ENCODE data around the gene MYRFL.

Gene MYRFL

DNA sequence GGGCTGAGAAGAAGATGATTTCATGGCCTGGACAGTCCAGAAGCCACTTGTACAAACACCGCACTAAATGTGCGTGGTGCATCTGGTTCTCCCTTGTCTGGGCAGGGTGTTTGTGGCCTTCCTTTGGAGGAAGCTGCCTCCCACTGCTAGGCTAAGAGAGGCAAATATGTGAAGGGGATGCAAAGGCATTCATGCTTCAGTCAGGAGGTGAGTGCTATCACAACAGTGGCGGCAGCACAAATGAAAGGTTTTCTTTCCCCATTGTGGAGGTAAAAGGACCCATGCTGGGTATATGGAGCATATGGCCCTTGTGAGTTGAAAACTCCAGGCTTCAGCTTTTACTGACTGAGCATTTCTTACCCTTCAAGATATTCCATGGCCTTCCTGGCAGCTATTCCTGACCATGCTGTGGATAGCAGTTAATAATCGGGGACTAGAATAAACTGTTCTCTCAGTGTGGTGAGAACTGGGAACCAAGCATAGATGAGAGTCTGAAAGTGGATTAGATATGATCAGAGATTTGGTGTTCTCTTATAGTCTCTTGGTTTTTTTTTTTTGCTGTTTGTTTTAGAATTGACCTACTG, 69.9 kb downstream of the MYRFL start:
- Histone ChIP-seq H3K4me2 (ENCODE audit: insufficient read depth, low read length) (no peak overlapping the region), H3K9ac (ENCODE audit: low read depth, low read length) (no peak overlapping the region), H3K4me3 (ENCODE audit: low read depth in 1 of 2, low read length in 2 of 2) (no peak overlapping the region), H3K36me3 (ENCODE audit: insufficient read depth, low read length) (no peaks in the 10 kb centered on the region), H3K79me2 (ENCODE audit: insufficient read depth, low read length) (no peaks in the 10 kb centered on the region), H3K27ac (ENCODE audit: low read length) (no peak overlapping the region), H3K9me3 (ENCODE audit: insufficient read depth, low read length, severe bottlenecking) (no peaks in the 10 kb centered on the region), H3K4me1 (ENCODE audit: insufficient read depth, low read length) (no peaks in the 10 kb centered on the region), H3K27me3 (ENCODE audit: insufficient read depth, low read length, poor library complexity) (no peaks in the 10 kb centered on the region), H4K20me1 (ENCODE audit: insufficient read depth, low read length) (no peaks in the 10 kb centered on the region), H2AFZ (ENCODE audit: low read depth, low read length) (no peak overlapping the region)
- ATAC-seq (ENCODE audit: insufficient read depth, low read depth) = no peak
- no peak for DNase-seq
- TF ChIP-seq, protein P1, sequence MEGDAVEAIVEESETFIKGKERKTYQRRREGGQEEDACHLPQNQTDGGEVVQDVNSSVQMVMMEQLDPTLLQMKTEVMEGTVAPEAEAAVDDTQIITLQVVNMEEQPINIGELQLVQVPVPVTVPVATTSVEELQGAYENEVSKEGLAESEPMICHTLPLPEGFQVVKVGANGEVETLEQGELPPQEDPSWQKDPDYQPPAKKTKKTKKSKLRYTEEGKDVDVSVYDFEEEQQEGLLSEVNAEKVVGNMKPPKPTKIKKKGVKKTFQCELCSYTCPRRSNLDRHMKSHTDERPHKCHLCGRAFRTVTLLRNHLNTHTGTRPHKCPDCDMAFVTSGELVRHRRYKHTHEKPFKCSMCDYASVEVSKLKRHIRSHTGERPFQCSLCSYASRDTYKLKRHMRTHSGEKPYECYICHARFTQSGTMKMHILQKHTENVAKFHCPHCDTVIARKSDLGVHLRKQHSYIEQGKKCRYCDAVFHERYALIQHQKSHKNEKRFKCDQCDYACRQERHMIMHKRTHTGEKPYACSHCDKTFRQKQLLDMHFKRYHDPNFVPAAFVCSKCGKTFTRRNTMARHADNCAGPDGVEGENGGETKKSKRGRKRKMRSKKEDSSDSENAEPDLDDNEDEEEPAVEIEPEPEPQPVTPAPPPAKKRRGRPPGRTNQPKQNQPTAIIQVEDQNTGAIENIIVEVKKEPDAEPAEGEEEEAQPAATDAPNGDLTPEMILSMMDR (IDR thresholded peaks at IDR 0.05; ENCODE audit: borderline replicate concordance, extremely low read depth, low read length, poor library complexity, severe bottlenecking) = no peak
- TF ChIP-seq EZH2 (IDR thresholded peaks at IDR 0.05; ENCODE audit: borderline replicate concordance, low read depth, low read length, severe bottlenecking) = no peak

DNA sequence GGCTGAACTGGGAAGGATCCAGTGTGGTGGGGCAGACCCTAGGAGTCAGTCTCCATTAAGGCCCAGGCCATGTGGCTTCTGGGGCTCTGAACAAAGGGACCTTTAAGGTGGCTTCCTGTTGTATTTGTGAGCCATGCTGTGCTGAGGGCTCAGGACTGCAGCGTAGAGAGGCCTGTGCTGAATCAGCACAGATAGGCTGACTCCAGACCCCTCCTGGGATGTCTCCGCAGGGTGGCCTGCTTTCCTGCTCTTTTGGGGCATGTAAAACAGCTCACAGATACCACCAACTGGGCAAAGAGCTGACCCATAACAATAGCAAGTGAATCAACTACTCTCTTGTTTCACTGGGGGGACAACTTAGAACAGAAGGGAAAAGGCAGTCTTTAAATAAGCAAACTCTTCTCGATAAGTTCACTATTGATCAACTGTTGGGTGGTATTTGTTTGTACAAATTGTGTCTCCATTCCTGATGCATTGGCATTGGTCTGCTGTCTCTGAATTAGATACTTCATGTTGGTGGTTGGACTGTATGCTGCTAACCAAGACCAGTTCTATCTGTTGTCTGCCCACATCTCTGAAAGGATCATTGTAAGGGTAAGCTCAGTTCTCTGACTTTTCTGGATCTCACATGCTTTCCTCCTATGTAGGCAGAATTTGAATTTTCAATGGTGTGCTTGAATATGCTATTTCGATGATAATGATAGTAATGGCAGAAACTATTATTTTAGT, 71.8 kb downstream of the MYRFL start:
- Histone ChIP-seq H3K79me2 (ENCODE audit: insufficient read depth, low read length) (no peaks in the 10 kb centered on the region), H4K20me1 (ENCODE audit: insufficient read depth, low read length) (no peaks in the 10 kb centered on the region), H3K4me1 (ENCODE audit: insufficient read depth, low read length) (no peaks in the 10 kb centered on the region), H3K36me3 (ENCODE audit: insufficient read depth, low read length) (no peaks in the 10 kb centered on the region), H3K27ac (ENCODE audit: low read length) (no peak overlapping the region), H3K27me3 (ENCODE audit: insufficient read depth, low read length, poor library complexity) (no peaks in the 10 kb centered on the region), H2AFZ (ENCODE audit: low read depth, low read length) (no peak overlapping the region), H3K4me2 (ENCODE audit: insufficient read depth, low read length) (no peak overlapping the region), H3K4me3 (ENCODE audit: low read depth in 1 of 2, low read length in 2 of 2) (no peak overlapping the region), H3K9ac (ENCODE audit: low read depth, low read length) (no peak overlapping the region), H3K9me3 (ENCODE audit: insufficient read depth, low read length, severe bottlenecking) (no peaks in the 10 kb centered on the region)
- no peak for DNase-seq
- TF ChIP-seq, protein P1 (IDR thresholded peaks at IDR 0.05; ENCODE audit: borderline replicate concordance, extremely low read depth, low read length, poor library complexity, severe bottlenecking) = no peak
- no peak for TF ChIP-seq EZH2 (IDR thresholded peaks at IDR 0.05; ENCODE audit: borderline replicate concordance, low read depth, low read length, severe bottlenecking)
- no peak for ATAC-seq (ENCODE audit: insufficient read depth, low read depth)

DNA sequence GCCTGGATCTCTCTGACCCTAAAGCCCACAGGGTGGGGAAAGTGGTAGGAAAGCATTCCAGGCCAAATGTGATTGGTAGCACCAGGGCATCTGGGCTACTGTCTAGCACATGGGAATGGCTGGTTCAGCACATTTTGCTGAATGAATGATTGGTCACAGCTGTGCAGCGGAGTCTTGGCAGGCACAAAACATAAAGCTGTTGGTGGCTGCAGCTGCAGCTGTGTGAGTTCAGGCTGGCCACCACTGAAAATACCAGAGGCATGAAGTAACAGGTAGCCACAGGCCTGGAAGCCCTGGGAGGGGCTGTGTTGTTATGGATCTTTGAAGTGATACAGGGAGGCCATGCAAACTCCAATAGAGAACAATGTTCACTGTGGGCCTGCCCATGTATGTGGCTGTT, 72.7 kb downstream of the MYRFL start:
- no peak overlapping the region for H3K4me3 ChIP-seq (ENCODE audit: low read depth in 1 of 2, low read length in 2 of 2)
- no peak overlapping the region for H3K27ac ChIP-seq (ENCODE audit: low read length)
- DNase-seq = no peak
- no peaks in the 10 kb centered on the region for H3K79me2 ChIP-seq (ENCODE audit: insufficient read depth, low read length)
- H3K36me3 ChIP-seq (ENCODE audit: insufficient read depth, low read length) = no peaks in the 10 kb centered on the region
- no peak overlapping the region for H3K9ac ChIP-seq (ENCODE audit: low read depth, low read length)
- no peaks in the 10 kb centered on the region for H3K9me3 ChIP-seq (ENCODE audit: insufficient read depth, low read length, severe bottlenecking)
- no peaks in the 10 kb centered on the region for H3K27me3 ChIP-seq (ENCODE audit: insufficient read depth, low read length, poor library complexity)
- H2AFZ ChIP-seq (ENCODE audit: low read depth, low read length) = no peak overlapping the region
- H4K20me1 ChIP-seq (ENCODE audit: insufficient read depth, low read length) = no peaks in the 10 kb centered on the region
- ATAC-seq (ENCODE audit: insufficient read depth, low read depth) = no peak
- no peak overlapping the region for H3K4me2 ChIP-seq (ENCODE audit: insufficient read depth, low read length)
- H3K4me1 ChIP-seq (ENCODE audit: insufficient read depth, low read length) = no peaks in the 10 kb centered on the region
- TF ChIP-seq EZH2 (IDR thresholded peaks at IDR 0.05; ENCODE audit: borderline replicate concordance, low read depth, low read length, severe bottlenecking) = no peak
- TF ChIP-seq, protein P1 (IDR thresholded peaks at IDR 0.05; ENCODE audit: borderline replicate concordance, extremely low read depth, low read length, poor library complexity, severe bottlenecking) = no peak

Data from DND-41 (cell line).